Measurements from ENCODE around the gene PBX4.

DNA sequence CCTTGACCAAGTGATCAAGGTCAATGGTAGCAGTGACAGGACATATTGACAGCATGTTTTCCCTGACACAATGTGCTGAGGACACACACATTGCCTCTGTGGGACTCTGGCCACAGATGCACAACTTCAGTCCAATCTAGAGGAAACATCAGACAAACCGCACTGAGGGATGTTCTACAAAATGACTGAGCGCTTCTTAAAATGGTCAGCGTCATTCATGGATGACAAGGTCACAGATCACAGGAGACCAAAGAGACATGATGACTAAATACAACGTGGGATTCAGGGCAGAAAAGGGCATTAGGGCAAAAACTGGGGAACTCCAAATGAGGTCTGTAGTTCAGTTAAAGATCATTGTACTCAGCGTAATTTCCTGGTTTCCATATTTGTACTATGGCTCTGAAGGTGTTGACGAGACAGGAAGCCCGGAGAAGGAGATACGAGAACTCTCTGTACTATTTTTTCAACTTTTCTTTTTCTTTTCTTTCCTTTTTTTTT is 20.6 kb downstream of the PBX4 start:
- TF ChIP-seq, protein P1, sequence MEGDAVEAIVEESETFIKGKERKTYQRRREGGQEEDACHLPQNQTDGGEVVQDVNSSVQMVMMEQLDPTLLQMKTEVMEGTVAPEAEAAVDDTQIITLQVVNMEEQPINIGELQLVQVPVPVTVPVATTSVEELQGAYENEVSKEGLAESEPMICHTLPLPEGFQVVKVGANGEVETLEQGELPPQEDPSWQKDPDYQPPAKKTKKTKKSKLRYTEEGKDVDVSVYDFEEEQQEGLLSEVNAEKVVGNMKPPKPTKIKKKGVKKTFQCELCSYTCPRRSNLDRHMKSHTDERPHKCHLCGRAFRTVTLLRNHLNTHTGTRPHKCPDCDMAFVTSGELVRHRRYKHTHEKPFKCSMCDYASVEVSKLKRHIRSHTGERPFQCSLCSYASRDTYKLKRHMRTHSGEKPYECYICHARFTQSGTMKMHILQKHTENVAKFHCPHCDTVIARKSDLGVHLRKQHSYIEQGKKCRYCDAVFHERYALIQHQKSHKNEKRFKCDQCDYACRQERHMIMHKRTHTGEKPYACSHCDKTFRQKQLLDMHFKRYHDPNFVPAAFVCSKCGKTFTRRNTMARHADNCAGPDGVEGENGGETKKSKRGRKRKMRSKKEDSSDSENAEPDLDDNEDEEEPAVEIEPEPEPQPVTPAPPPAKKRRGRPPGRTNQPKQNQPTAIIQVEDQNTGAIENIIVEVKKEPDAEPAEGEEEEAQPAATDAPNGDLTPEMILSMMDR (IDR thresholded peaks at IDR 0.05), result no peak
- TF ChIP-seq EZH2 (IDR thresholded peaks at IDR 0.05; ENCODE audit: borderline replicate concordance, insufficient read depth, low read depth, low read length, poor library complexity, severe bottlenecking), result no peak
